Measurements from ENCODE around the gene MACROD2.
"Not testable (repeated sequence)": the region's sequence is repeated elsewhere in the genome, so short reads cannot be mapped to it uniquely, and the experiment has no call there.

Gene MACROD2

GRCh38 chr20:14418376-14418775, 423.1 kb downstream of the MACROD2 start:
- DNase-seq = no peak

GRCh38 chr20:14422892-14423291, 427.6 kb downstream of the MACROD2 start:
- no peak for DNase-seq

GRCh38 chr20:14431568-14431967, 436.3 kb downstream of the MACROD2 start:
- DNase-seq = no peak

GRCh38 chr20:14432085-14432484, 436.8 kb downstream of the MACROD2 start:
- DNase-seq = no peak

- DNase-seq = no peak
These were observed 437.3 kb downstream of the MACROD2 start for GRCh38 chr20:14432597-14432996.

- no peak for DNase-seq
These were observed 439.2 kb downstream of the MACROD2 start for GRCh38 chr20:14434384-14435136.

GRCh38 chr20:14441201-14441600, 445.9 kb downstream of the MACROD2 start:
- no peak for DNase-seq

GRCh38 chr20:14444106-14444505, 448.8 kb downstream of the MACROD2 start:
- DNase-seq = no peak

- DNase-seq = no peak
These were observed 450.0 kb downstream of the MACROD2 start for GRCh38 chr20:14445310-14445709.

GRCh38 chr20:14445902-14446301, 450.6 kb downstream of the MACROD2 start:
- no peak for DNase-seq

- no peak for DNase-seq
These were observed 451.1 kb downstream of the MACROD2 start for GRCh38 chr20:14446446-14446845.

- DNase-seq = no peak
These were observed 454.0 kb downstream of the MACROD2 start for GRCh38 chr20:14449323-14449722.

- DNase-seq = no peak
These were observed 454.9 kb downstream of the MACROD2 start for GRCh38 chr20:14450256-14450655.

GRCh38 chr20:14451458-14451857, 456.1 kb downstream of the MACROD2 start:
- DNase-seq = no peak

GRCh38 chr20:14453259-14453658, 457.9 kb downstream of the MACROD2 start:
- DNase-seq = no peak

- no peak for DNase-seq
These were observed 459.0 kb downstream of the MACROD2 start for GRCh38 chr20:14454296-14454695.

GRCh38 chr20:14467104-14467827, 471.9 kb downstream of the MACROD2 start:
- not testable (repeated sequence) for DNase-seq

GRCh38 chr20:14470231-14470899, 475.0 kb downstream of the MACROD2 start:
- no peak for DNase-seq

- no peak for DNase-seq
These were observed 475.8 kb downstream of the MACROD2 start for GRCh38 chr20:14470977-14471661.

- no peak for DNase-seq
These were observed 481.8 kb downstream of the MACROD2 start for GRCh38 chr20:14477125-14477524.

- no peak for DNase-seq
These were observed 482.8 kb downstream of the MACROD2 start for GRCh38 chr20:14478126-14478525.

GRCh38 chr20:14481863-14482262, 486.5 kb downstream of the MACROD2 start:
- DNase-seq = no peak

GRCh38 chr20:14488212-14488611, 492.9 kb downstream of the MACROD2 start:
- no peak for DNase-seq
